HS-27A (cell line): ENCODE data around the gene TMEM51.

Experiments
- DNase-seq: peaks from one replicate; pipeline ENCODE4 v3.0.0-alpha.2; 2012; ENCODE audit warnings: low read depth, missing footprints

TMEM51 gene

DNA sequence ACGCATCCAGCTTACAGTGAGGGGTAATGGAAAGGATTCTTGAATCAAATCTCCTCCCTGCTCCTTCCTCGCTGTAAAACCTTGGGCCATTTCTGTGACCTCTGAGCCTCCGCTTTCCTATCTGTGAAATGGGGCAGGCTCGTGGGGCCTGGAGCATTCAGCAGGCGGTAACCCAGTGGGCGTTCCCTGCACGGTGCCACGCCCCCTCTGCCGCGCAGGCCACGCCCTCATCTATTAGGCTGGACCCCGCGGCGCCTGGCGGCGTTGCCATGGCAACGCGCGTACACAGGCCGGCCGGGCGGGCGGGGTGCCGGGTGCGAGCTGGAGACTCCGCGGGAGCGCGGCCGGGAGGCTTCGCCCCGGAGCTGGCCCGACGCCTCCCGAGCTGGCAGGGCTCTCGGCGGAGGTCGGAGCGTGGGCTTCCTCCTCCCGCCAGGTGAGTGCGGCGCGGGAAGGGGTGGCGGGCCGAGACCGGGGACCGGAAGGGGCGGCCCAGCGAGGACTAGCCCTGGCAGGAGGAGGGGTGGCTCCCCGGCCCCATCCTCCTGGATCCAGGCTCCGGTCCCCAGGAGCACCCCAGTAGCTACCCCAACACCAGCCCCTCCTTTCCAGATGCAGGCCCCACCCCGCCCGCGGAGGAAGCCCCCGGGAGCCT, 93.5 kb downstream of the TMEM51 start, which contains the start of gene FHAD1:
Gene FHAD1, plus strand, starts transcription at position 264 of the 655 bp plus-strand sequence. CDS start 4,562 bp downstream, outside the sequence.
- no peak for DNase-seq

- DNase-seq: no peak
Observed at GRCh38 chr1:15248216-15248615, 94.7 kb downstream of the TMEM51 start.

DNA sequence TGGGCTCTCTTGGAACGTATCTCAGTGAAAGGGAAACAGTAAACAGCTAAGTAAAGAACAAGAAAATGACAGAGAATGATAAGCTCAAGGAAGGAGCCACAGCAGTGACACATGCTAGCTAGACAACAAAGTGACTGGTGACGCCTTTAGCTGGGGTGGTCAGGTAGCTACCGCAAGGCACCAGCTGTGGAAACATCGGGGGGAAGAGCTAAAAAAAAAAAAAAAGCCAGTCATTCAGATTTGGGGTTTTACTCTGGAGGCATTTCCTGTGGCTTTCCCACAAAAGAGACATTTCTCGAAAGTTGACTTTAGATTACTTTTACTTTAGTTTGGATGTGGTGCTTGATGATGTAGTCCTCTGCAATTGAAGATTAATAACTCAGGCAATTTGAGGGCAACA, 95.5 kb downstream of the TMEM51 start:
- DNase-seq: no peak

- no peak for DNase-seq
Observed at GRCh38 chr1:15251857-15252835, 98.6 kb downstream of the TMEM51 start.

DNA sequence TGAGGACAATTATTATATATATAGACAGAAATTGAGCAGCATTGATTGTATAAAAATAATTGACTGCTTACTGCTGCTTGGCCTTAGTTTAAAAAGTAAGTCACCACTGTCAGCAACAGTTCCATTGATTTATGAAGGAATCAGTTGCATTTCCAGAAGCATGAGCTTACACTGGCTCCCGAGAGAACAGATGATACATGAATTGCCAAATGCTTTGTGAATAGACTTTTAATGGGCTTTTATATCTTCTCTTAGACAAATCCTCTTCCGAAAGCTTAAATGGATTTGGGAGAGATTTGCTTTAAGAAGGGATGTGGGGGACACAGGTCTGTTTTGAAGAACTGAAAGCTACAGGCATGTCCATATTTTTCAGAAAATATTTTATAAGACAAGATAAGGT, 101.0 kb downstream of the TMEM51 start:
- DNase-seq: no peak

- DNase-seq: no peak
Observed at GRCh38 chr1:15255582-15256149, 102.1 kb downstream of the TMEM51 start.

DNA sequence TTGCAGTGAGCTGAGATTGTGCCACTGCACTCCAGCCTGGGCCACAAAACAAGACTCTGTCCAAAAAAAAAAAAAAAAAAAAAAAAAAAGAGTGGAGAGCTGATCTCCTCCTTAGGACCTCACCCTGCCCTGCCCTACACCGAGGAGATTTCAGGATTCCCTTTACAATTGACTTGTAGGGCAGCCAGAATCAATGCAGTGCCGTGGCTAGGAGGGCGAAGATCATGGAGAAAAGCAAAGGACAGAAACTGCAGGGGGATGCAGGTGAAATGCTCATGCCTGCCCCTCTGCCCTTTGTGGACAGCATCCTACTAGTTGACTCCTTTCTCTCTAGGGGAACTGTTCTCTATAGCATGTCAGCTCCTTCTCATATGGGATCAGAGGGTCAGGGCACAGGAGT, 103.0 kb downstream of the TMEM51 start:
- DNase-seq: no peak

GRCh38 chr1:15257309-15257708, 103.8 kb downstream of the TMEM51 start:
- no peak for DNase-seq

DNA sequence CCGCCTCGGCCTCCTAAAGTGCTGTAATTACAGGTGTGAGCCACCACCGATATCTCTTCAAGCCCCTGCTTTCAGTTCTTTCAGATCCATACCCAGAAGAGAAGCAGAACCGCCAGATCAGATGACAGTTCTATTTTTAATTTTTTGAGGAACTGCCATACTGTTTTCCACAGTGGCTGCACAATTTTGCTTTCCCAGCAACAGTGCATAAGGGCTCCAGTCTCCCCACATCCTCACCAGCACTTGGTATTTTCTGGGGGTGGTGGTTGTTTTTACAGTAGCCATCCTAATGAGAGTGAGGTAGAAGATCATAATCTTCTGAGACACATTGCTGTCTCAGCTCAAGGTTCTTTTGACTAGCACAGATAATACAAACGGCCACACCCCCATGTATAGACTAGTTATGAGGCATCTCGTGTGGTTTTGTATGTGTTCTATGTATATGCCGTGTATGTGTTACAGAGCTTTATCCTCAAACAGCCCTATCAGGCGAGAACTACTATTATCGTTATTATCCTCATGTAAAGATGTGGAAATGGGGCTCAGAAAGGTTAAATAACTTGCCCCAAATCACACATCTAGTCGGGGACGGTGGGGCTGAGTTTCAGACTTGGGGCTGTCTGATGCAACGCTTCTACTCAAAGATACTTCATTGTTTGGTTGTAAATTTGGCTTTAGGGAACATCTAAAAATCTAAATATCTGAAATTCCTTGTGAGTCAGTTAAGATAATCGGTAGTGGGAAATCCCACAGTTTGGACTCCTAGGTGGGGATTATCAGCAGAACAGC, 105.5 kb downstream of the TMEM51 start:
- no peak for DNase-seq

DNA sequence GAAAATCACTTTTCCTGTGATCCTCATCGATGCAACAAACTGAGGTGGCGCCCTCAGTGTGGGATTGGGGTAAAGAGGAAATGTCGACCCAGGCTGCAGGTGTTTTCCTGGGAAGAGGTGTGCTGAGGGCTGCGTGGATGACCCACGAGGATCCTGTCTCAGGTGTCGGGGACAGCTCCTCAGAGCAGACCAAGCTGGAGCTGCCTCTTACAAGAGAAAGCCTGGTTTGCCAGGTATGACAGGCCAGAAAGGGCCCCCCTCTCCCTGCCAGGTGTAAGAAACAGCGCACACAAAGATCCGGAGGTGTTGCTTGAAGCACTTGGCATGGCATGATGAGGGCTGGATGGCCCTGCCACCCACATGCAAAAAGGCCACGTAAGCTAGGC, 106.1 kb downstream of the TMEM51 start:
- DNase-seq: no peak

DNA sequence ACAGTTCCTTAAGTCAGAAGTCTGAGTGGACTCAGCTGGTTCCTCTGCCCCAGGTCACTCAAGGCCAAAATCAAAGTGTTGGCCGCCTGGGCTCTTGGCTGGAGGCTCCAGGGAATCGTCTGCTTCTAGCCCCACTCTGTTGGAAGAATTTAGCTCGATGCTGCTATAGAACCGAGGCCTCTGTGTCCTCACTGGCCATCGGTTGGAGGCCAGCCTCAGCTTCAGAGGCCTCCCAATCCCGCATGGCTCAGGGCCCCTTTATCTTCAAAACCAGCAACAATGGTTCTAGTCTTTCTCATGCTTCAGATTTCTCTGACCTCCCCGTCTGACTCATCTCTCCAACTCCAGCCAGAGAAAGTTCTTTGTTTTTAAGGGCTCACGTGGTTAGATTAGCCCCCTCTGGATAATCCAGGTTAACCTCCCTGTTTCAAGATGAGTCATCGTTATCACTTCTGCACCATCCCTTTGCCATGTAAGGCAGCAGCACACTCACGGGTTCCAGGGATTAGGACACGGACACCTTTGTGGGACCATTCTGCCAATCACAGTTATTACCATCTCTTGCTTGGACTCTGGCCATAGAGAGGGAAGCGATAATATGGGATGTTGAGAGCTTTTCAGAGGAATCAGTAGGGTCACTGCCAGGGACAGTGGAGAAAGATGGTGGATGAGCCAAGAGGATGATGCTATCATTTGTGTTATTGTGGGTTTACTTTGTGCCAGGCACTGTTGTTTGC, 107.0 kb downstream of the TMEM51 start:
- no peak for DNase-seq

- no peak for DNase-seq
Observed at GRCh38 chr1:15261155-15262002, 107.8 kb downstream of the TMEM51 start.

GRCh38 chr1:15262003-15262377, 108.4 kb downstream of the TMEM51 start:
- no peak for DNase-seq

DNA sequence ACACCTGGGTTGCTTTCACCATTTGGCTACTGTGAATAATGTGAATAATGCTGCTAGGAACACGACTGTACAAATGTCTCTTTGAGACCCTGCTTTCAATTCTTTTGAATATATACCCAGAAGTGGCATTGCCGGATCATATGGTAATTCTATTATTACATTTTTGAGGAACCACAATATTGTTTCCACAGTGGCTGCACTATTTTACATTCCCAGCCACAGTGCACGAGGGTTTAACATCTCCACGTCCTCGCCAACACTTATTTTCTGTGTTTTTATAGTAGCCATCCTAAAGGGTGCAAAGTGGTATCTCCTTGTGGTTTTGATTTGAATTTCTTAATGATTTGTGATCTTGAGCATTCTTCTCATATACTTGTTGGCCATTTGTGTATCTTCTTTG, 109.2 kb downstream of the TMEM51 start:
- DNase-seq: no peak

- no peak for DNase-seq
Observed at GRCh38 chr1:15264769-15265168, 111.2 kb downstream of the TMEM51 start.
